Transverse colon (tissue), 4 donors: ENCODE data around the gene SMIM3. TPM values are rescaled to one million over a fixed set of nuclear protein-coding genes. Genes with fewer than 3 reads are reported as not detected.

Experiments used
- DNase-seq: peaks from one replicate; pipeline ENCODE4 v3.0.0-alpha.2; 2019
- H3K27ac ChIP-seq, 4 donors: fragments of 200-600 bp; sonication (generic); 2 replicates each; pipeline ENCODE4 v1.5.1; 2016 to 2018; ENCODE audit warnings: inconsistent platforms in 4 of 4
- H3K27me3 ChIP-seq: fragments of 200-600 bp; sonication (generic); 2 replicates; pipeline ENCODE4 v1.5.1; 2017; ENCODE audit warnings: inconsistent platforms
- H3K36me3 ChIP-seq, 4 donors: fragments of 200-600 bp; sonication (generic); 2 replicates each; pipeline ENCODE4 v1.5.1; 2017 to 2019; ENCODE audit warnings: inconsistent platforms in 4 of 4
- H3K4me1 ChIP-seq, 4 donors: fragments of 200-600 bp; sonication (generic); 2 replicates each; pipeline ENCODE4 v1.5.1; 2017 to 2020; ENCODE audit warnings: inconsistent platforms in 4 of 4
- H3K4me3 ChIP-seq, 4 donors: fragments of 200-600 bp; sonication (generic); 1 replicate in 1 of 4; 2 replicates in 3 of 4; pipeline versions ENCODE4 v1.5.1 to v1.6.1; 2017 to 2019; ENCODE audit warnings: inconsistent platforms in 4 of 4
- H3K9me3 ChIP-seq, 2 donors: fragments of 200-600 bp; sonication (generic); 2 replicates each; pipeline ENCODE4 v1.5.1; 2017 to 2019; ENCODE audit warnings: inconsistent platforms in 2 of 2
- CTCF ChIP-seq, 5 experiments: fragments of 200-600 bp in 3 of 5; fragments of 450-650 bp in 2 of 5; sonication (generic) in 3 of 5; IDR thresholded peaks; 1 replicate in 2 of 5; 2 replicates in 3 of 5; pipeline ENCODE4 v1.5.1; 2016 to 2017; ENCODE audit warnings: antibody characterized with exemption in 5 of 5, inconsistent platforms in 3 of 5, mild to moderate bottlenecking in 2 of 5, moderate library complexity in 1 of 5
- EP300 ChIP-seq: sonication (generic); formaldehyde crosslinking; IDR thresholded peaks from one replicate; pipeline ENCODE4 v1.6.1; 2017; ENCODE audit warnings: antibody characterized with exemption, low read depth
- POLR2A ChIP-seq: fragments of 450-650 bp; IDR thresholded peaks from one replicate; pipeline ENCODE4 v1.6.1; 2016; ENCODE audit warnings: antibody characterized with exemption, mild to moderate bottlenecking, moderate library complexity
- POLR2AphosphoS5 ChIP-seq, 3 donors: sonication (generic); formaldehyde crosslinking; IDR thresholded peaks; one replicate each; pipeline ENCODE4 v1.6.1; 2016; ENCODE audit warnings: antibody characterized with exemption in 3 of 3
- WGBS, 2 donors: methylation state at CpG; one replicate each; pipeline ENCODE4 v1.1.5; 2018; ENCODE audit warnings: low coverage in 1 of 2; 5-methylcytosine and 5-hydroxymethylcytosine counted together
- in situ Hi-C, 4 donors: fragments of 200-750 bp; cut with MboI; loops; one replicate each; pipeline versions ENCODE4 v1.15.0 to v1.15.1; 2017; ENCODE audit warnings: low sequenced_read_pairs in 3 of 4, low pct_ligation_motif_present in 1 of 4, low pct_unique_long_range_greater_than_20kb in 1 of 4
- intact Hi-C: fragments of 100-400 bp; cut with DNase I; formaldehyde crosslinking; loops from one replicate; pipeline ENCODE4 v1.15.1; 2023; ENCODE audit warnings: low total_unique reads
- total RNA-seq, 4 donors: library from RNA; depleted of rRNA; stranded (reverse); fragments of >200 nt; gene quantifications; one replicate each; pipeline ENCODE4 v1.1.0, GENCODE V29; 2016

Gene SMIM3
- total RNA-seq, 4 donors from 2014 or later = 19.1 to 22.4 (median 20.4) TPM

GRCh38 chr5:150757087-150757649 lies 21.4 kb upstream of the SMIM3 start:
- no peaks in the 10 kb centered on the region for H3K9me3 ChIP-seq
- in situ Hi-C loops = no loop called here
- 78% methylated on average over 1 of the region's 1 CpG; no CpG with 5 or more reads in 1 of the 2 donors for WGBS, 2 donors
- H3K27me3 ChIP-seq = no peaks in the 10 kb centered on the region
- DNase-seq = no peak
- intact Hi-C loops = no loop called here
- H3K36me3 ChIP-seq = peaks cover 0 to 42% (median 4%) of the 10 kb centered on the region in 4 donors
- H3K27ac ChIP-seq = peak overlapping the region; percentile 90 to 95 (median 94)
- H3K4me1 ChIP-seq = peaks cover 8 to 44% (median 18%) of the 10 kb centered on the region in 4 donors
- TF ChIP-seq CTCF (IDR thresholded peaks at IDR 0.05) (no peak), POLR2AphosphoS5 (IDR thresholded peaks at IDR 0.05) (no peak), POLR2A (no peak), EP300 (no peak)
- peak overlapping the region in 1 of 4 donors; percentile 60 for H3K4me3 ChIP-seq

- no peak for DNase-seq
- peak overlapping the region; percentile 54 to 60 (median 56) for H3K4me3 ChIP-seq
- H3K27me3 ChIP-seq = no peaks in the 10 kb centered on the region
- H3K9me3 ChIP-seq = no peaks in the 10 kb centered on the region
- intact Hi-C loops (no loop called here), in situ Hi-C loops (no loop called here)
- H3K27ac ChIP-seq = peak overlapping the region; percentile 90 to 95 (median 94)
- peaks cover 8 to 41% (median 18%) of the 10 kb centered on the region in 4 donors for H3K4me1 ChIP-seq
- 0 to 6% methylated on average over 7 to 12 of the region's 12 CpGs for WGBS, 2 donors
- TF ChIP-seq EP300 = no peak
- TF ChIP-seq POLR2A = peak; percentile 49
- peaks cover 0 to 32% (median 0%) of the 10 kb centered on the region in 4 donors for H3K36me3 ChIP-seq
These were observed 20.4 kb upstream of the SMIM3 start for GRCh38 chr5:150758203-150758530.

GRCh38 chr5:150758531-150759333 lies 19.8 kb upstream of the SMIM3 start, which contains the start of gene DCTN4:
TSS of gene DCTN4 (minus strand) at chr5:150759017. CDS start at chr5:150758993, 24 bp downstream.
- Histone ChIP-seq H3K4me1 (peaks cover 8 to 37% (median 18%) of the 10 kb centered on the region in 4 donors), H3K36me3 (peaks cover 0 to 26% (median 0%) of the 10 kb centered on the region in 4 donors), H3K9me3 (no peaks in the 10 kb centered on the region), H3K4me3 (peak within 1 kb of the TSS; percentile 54 to 60 (median 56)), H3K27me3 (no peaks in the 10 kb centered on the region), H3K27ac (peak within 1 kb of the TSS; percentile 90 to 95 (median 94))
- intact Hi-C loops (no loop called here), in situ Hi-C loops (no loop called here)
- 1% methylated on average over 51 of the region's 51 CpGs; no CpG with 5 or more reads in 1 of the 2 donors for WGBS, 2 donors
- TF ChIP-seq CTCF (IDR thresholded peaks at IDR 0.05) = peak in 1 of 5 experiments; percentile 16
- peak; percentile 46 to 74 (median 55) for TF ChIP-seq POLR2AphosphoS5 (IDR thresholded peaks at IDR 0.05)
- peak; percentile 47 for TF ChIP-seq POLR2A
- TF ChIP-seq EP300 = no peak
- DNase-seq = peak; percentile 96

- Histone ChIP-seq H3K4me3 (peak overlapping the region in 3 of 4 donors; percentile 54 to 60 (median 58)), H3K27ac (peak overlapping the region; percentile 90 to 95 (median 94)), H3K4me1 (peaks cover 8 to 32% (median 18%) of the 10 kb centered on the region in 4 donors), H3K9me3 (no peaks in the 10 kb centered on the region), H3K27me3 (no peaks in the 10 kb centered on the region), H3K36me3 (peaks cover 0 to 21% (median 0%) of the 10 kb centered on the region in 4 donors)
- intact Hi-C loops (no loop called here), in situ Hi-C loops (no loop called here)
- 69 to 93% methylated on average over 3 to 4 of the region's 4 CpGs for WGBS, 2 donors
- TF ChIP-seq CTCF (IDR thresholded peaks at IDR 0.05) (no peak), POLR2A (no peak), EP300 (no peak), POLR2AphosphoS5 (IDR thresholded peaks at IDR 0.05) (no peak)
- no peak for DNase-seq
These were observed 19.3 kb upstream of the SMIM3 start for GRCh38 chr5:150759334-150759583.
